RWPE2 (cell line): Measurements from ENCODE around the gene COPS3.

Experiments used
- ATAC-seq: fragments of 200-7000 bp; cut with Tn5 transposase; 3 replicates; pipeline ENCODE4 v1.9.1; 2021; ENCODE audit warnings: low read depth
- DNase-seq: peaks from one replicate; pipeline ENCODE4 v3.0.0-alpha.2; 2020; ENCODE audit warnings: low spot score
- H3K27ac ChIP-seq: fragments of 450-650 bp; 2 replicates; pipeline ENCODE4 v1.5.1; 2017; ENCODE audit warnings: mild to moderate bottlenecking; ENCODE audit not compliant: poor library complexity, severe bottlenecking
- H3K27me3 ChIP-seq: fragments of 250-450 bp; sonication (Bioruptor Pico); 2 replicates; pipeline ENCODE4 v1.5.1; 2021; ENCODE audit warnings: mild to moderate bottlenecking, moderate library complexity; ENCODE audit not compliant: insufficient read depth, poor library complexity, severe bottlenecking
- H3K36me3 ChIP-seq: fragments of 250-450 bp; sonication (Bioruptor Pico); 2 replicates; pipeline ENCODE4 v1.5.1; 2020; ENCODE audit warnings: low read depth, mild to moderate bottlenecking, moderate library complexity
- H3K4me1 ChIP-seq: fragments of 250-450 bp; sonication (Bioruptor Pico); 2 replicates; pipeline ENCODE4 v1.5.1; 2021; ENCODE audit warnings: mild to moderate bottlenecking, moderate library complexity; ENCODE audit not compliant: insufficient read depth, poor library complexity, severe bottlenecking
- H3K4me3 ChIP-seq: fragments of 250-450 bp; sonication (Bioruptor Pico); 2 replicates; pipeline ENCODE4 v1.5.1; 2021; ENCODE audit warnings: mild to moderate bottlenecking, moderate library complexity; ENCODE audit not compliant: severe bottlenecking
- H3K9me3 ChIP-seq: fragments of 250-450 bp; sonication (Bioruptor Pico); 2 replicates; pipeline ENCODE4 v1.5.1; 2021; ENCODE audit warnings: mild to moderate bottlenecking, moderate library complexity; ENCODE audit not compliant: severe bottlenecking
- CTCF ChIP-seq: fragments of 450-650 bp; IDR thresholded peaks from one replicate; pipeline ENCODE4 v1.5.1; 2017; ENCODE audit warnings: mild to moderate bottlenecking, moderate library complexity; ENCODE audit not compliant: poor library complexity, severe bottlenecking

The COPS3 gene

GRCh38 chr17:17325228-17325627 is 44.2 kb upstream of the COPS3 start:
- Histone ChIP-seq H3K27ac (no peak overlapping the region), H3K4me3 (no peak overlapping the region), H3K9me3 (no peaks in the 10 kb centered on the region), H3K36me3 (no peaks in the 10 kb centered on the region), H3K4me1 (no peaks in the 10 kb centered on the region), H3K27me3 (no peaks in the 10 kb centered on the region)
- DNase-seq (no peak), ATAC-seq (no peak)
- TF ChIP-seq CTCF = no peak

GRCh38 chr17:17324616-17325015 is 43.6 kb upstream of the COPS3 start:
- Histone ChIP-seq H3K9me3 (no peaks in the 10 kb centered on the region), H3K4me3 (no peak overlapping the region), H3K36me3 (no peaks in the 10 kb centered on the region), H3K27me3 (no peaks in the 10 kb centered on the region), H3K27ac (no peak overlapping the region), H3K4me1 (no peaks in the 10 kb centered on the region)
- ATAC-seq (no peak), DNase-seq (no peak)
- no peak for TF ChIP-seq CTCF

GRCh38 chr17:17322516-17323510 is 41.8 kb upstream of the COPS3 start:
- no peaks in the 10 kb centered on the region for H3K27me3 ChIP-seq
- no peaks in the 10 kb centered on the region for H3K36me3 ChIP-seq
- H3K4me3 ChIP-seq = no peak overlapping the region
- DNase-seq = no peak
- no peak for ATAC-seq
- TF ChIP-seq CTCF = no peak
- H3K9me3 ChIP-seq = no peaks in the 10 kb centered on the region
- H3K27ac ChIP-seq = no peak overlapping the region
- no peaks in the 10 kb centered on the region for H3K4me1 ChIP-seq

- Histone ChIP-seq H3K4me3 (no peak overlapping the region), H3K4me1 (no peaks in the 10 kb centered on the region), H3K9me3 (no peaks in the 10 kb centered on the region), H3K36me3 (no peaks in the 10 kb centered on the region), H3K27me3 (no peaks in the 10 kb centered on the region), H3K27ac (no peak overlapping the region)
- TF ChIP-seq CTCF = no peak
- no peak for DNase-seq
- no peak for ATAC-seq
Measured at GRCh38 chr17:17321356-17322025, 40.4 kb upstream of the COPS3 start.
